NCI-H226 (cell line): ENCODE results near the gene PIEZO1.
A peak's percentile ranks its signal among the peaks of the same experiment; 100 is the strongest.
"Not testable (repeated sequence)": the region's sequence is repeated elsewhere in the genome, so short reads cannot be mapped to it uniquely, and the experiment has no call there.

Experiments used
- DNase-seq: peaks from one replicate; pipeline ENCODE4 v3.0.0-alpha.2; 2015

Gene PIEZO1, protein sequence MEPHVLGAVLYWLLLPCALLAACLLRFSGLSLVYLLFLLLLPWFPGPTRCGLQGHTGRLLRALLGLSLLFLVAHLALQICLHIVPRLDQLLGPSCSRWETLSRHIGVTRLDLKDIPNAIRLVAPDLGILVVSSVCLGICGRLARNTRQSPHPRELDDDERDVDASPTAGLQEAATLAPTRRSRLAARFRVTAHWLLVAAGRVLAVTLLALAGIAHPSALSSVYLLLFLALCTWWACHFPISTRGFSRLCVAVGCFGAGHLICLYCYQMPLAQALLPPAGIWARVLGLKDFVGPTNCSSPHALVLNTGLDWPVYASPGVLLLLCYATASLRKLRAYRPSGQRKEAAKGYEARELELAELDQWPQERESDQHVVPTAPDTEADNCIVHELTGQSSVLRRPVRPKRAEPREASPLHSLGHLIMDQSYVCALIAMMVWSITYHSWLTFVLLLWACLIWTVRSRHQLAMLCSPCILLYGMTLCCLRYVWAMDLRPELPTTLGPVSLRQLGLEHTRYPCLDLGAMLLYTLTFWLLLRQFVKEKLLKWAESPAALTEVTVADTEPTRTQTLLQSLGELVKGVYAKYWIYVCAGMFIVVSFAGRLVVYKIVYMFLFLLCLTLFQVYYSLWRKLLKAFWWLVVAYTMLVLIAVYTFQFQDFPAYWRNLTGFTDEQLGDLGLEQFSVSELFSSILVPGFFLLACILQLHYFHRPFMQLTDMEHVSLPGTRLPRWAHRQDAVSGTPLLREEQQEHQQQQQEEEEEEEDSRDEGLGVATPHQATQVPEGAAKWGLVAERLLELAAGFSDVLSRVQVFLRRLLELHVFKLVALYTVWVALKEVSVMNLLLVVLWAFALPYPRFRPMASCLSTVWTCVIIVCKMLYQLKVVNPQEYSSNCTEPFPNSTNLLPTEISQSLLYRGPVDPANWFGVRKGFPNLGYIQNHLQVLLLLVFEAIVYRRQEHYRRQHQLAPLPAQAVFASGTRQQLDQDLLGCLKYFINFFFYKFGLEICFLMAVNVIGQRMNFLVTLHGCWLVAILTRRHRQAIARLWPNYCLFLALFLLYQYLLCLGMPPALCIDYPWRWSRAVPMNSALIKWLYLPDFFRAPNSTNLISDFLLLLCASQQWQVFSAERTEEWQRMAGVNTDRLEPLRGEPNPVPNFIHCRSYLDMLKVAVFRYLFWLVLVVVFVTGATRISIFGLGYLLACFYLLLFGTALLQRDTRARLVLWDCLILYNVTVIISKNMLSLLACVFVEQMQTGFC (N-terminal part only)

DNA sequence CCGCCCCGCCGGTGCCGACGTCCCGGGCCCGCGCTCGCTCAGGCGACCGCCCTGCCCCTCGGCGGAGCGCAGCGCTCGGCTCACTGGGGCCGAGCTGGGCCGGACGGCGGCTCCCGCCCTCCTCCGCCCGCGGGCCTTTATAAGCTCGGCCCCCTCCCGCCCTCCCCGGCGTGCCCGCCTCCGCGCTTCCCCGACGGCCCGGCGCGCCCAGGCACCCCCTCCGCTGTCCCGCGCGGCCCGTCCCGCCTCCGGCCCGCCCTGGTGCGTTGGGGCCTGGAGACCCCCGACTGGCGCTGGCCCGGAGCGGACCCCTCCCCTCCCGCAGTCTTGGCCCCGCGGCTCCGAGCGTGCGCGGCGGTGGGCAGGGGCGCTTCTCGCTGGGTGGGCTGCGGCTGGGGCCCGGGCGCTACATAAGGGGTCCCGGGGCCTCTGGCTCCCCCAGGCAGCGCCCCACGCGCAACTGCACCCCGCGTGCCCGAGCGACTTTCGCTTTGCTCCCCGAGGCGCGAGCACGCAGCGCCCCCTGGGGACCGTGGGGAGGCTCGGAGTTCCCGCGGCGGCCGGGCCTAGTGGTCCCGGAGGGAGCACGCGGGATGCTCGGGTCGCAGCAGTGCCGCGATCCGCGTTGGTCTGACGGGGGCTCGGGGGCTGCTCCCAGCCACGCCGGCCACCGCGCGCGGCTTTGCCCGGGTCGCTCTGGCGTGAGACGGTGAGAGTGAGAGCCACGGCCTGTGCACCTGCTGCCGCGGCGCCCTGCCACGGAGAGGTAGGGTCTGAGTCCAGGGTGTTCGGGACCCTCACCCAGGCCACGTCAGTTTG, at the start of gene PIEZO1:
TSS of gene PIEZO1 (minus strand) at position 115 of the 819 bp plus-strand sequence. CDS start 256 bp downstream, outside the sequence.
- DNase-seq, result peak; percentile 53

DNA sequence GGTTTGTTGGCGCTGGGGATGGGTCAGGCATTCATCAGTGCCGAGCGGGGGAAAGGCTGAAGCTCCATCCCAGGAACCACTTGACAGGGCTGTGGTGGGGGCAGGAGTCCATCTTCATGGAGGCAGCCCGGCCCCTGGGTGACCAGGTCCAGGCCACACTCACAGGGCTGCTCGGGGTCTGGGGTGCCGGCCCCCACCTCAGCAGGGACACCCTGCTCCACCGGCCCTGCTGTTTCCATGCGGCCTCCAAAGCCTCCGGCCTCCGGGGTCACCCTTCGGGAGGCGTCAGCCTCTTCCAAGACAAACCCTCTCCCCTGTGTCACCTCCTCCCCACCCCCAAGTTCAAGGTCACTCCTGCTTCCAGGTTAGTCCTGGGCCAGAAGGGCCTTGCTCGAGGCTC, 49.6 kb upstream of the PIEZO1 start:
- DNase-seq, result no peak

DNA sequence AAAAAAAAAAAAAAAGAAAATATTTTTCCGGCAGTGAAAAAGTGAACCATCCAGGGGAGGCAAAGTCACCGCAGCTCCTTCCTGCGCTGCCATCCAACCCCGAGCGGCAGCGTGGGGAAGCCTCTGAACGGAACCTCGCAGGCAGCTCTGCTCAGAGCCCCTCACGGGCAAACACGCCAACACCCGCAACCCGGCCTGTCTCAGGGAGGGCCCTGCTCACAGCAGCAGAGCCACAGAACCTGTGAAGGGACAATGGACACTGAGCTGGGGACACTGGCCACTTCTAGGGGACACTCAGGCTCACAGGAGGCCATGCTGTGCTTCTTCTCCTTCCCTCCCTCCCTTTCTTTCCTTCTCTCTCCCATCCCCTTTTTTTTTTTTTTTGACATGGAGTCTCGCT, 48.1 kb upstream of the PIEZO1 start:
- no peak for DNase-seq

DNA sequence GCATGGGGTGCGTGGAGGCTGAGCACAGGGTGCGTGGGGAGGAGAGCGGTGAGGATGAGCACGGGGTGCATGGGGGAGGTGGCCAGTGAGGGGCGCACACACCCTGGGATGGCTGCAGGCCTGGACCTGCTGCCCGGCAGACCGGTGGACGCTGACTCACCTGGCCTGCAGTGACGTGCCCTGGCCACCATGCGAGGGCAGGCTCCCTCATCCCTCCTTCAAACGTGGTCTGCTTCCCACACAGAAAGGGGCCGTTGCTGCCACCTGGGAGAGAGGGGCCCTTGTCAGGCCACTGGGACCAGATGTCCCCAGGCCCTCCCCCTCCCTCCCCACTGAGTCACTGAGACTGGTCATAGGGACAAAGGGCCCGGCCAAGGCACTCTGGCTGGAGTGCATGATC, 46.8 kb upstream of the PIEZO1 start:
- no peak for DNase-seq

DNA sequence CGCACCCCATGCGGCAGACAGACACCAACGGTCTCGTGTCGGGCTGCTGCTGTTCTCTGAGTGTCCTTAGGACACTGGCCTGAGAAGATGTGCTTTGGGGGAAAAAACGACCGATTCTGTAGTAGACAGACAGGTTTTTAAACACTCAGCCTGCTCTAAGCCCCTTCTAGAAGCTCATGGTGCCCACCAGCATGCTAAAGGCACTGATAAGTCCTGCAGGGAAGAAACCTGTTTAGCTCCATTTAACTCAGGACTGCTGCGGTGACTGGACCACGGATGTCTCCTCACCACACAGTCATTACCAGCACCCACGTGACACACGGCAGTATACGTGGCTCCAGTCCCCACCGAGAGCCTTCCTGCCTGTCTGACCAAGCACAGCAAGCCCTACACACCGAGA, 45.8 kb upstream of the PIEZO1 start:
- DNase-seq, result no peak

DNA sequence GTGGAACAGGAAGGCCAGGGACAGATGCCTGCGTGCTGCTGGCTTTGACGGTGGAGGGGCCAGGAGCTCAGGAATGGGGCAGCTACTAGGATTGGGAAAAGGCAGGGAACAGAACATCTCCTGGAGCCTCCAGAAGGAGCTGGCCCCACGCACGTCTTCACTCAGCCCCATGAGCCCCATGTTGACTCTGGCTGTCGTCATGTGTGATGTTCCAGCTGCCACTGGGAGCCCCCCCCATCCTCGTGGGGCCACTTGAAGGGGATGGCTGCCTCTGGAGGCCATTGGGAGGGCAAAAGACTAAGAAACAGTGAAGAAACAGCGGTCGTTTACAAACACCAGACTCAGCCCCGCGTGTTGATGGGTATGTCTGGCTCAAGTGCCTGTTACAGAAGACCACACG, 45.2 kb upstream of the PIEZO1 start:
- DNase-seq, result no peak

DNA sequence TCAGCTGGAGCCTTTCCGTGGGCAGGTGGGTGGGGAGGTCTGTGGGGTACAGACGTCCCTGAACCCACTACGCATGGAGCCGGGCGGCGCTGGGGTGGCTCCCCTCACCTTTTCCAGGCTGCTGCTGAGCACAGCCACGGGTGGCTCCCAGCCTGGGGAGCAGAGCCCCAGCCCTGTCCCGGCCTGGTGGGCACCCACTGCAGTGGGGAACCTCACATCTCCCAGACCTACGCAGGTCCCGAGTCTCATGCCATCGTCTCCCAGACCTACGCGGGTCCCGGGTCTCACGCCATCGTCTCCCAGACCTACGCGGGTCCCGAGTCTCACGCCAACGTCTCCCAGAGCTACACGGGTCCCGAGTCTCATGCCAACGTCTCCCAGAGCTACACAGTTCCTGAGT, 43.7 kb upstream of the PIEZO1 start:
- no peak for DNase-seq

DNA sequence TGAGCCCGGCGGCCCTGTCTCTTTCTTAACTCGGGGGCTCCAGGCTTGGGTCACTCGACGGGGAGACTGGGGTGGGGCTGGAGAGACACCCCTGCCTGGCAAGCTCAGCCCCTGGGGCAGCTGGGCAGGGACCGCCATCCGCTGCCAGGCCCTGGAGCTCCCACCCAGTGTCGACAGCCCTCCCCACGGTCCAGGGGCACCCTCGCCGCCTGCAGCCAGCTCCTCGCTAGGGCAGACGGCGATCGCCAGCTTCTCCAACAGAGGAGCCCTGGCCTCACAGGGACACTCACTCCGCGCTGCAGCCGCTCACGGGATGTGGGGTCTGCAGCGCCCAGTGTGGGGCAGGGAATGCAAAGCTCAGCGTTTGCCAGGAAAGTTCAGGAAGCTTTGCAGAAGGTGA, 42.7 kb upstream of the PIEZO1 start:
- DNase-seq, result no peak

DNA sequence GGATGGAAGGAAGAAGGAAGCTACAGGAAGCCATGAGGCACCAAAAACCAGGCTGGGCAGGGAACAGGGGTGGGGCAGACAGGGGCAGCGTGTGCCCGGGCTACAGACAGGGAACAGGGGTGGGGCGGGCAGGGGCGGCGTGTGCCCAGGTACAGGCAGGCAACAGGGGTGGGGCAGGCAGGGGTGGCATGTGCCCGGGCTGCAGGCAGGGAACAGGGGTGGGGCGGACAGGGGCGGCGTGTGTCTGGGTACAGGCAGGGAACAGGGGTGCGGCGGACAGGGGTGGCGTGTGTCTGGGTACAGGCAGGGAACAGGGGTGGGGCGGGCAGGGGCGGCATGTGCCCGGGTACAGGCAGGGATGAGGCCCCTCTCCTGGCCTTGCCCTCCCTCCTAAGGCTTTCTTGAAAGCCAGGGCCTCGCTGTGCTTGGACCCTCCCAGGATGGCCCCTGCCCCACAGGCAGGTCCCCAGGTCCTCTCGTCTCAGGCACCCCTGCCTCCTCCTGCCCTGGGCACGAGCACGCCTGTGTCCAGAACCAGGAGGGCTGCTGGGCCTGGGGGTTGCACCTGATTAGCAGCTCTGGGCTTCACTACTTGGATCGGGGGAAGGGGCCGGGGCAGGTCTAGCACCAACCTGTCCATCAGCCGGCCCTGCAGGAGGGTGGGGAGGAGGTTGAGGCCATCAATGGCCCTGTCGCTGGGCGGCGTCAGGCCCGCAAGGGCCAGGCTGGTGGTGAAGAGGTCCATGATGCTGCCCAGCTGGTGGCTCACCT, 41.2 kb upstream of the PIEZO1 start:
- DNase-seq, result no peak

DNA sequence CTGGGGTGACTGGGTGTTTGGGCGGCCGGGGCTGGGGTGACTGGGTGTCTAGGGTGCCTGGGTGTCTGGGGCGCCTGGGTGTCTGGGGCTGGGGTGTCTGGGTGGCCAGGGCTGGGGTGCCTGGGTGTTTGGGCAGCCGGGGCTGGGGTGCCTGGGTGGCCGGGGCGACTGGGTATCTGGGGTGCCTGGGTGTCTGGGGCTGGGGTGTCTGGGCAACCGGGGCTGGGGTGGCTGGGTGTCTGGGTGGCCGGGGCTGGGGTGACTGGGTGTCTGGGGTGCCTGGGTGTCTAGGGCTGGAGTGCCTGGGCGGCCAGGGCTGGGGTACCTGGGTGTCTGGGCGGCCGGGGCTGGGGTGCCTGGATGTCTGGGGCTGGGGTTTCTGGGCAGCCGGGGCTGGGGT, 40.1 kb upstream of the PIEZO1 start:
- no peak for DNase-seq

DNA sequence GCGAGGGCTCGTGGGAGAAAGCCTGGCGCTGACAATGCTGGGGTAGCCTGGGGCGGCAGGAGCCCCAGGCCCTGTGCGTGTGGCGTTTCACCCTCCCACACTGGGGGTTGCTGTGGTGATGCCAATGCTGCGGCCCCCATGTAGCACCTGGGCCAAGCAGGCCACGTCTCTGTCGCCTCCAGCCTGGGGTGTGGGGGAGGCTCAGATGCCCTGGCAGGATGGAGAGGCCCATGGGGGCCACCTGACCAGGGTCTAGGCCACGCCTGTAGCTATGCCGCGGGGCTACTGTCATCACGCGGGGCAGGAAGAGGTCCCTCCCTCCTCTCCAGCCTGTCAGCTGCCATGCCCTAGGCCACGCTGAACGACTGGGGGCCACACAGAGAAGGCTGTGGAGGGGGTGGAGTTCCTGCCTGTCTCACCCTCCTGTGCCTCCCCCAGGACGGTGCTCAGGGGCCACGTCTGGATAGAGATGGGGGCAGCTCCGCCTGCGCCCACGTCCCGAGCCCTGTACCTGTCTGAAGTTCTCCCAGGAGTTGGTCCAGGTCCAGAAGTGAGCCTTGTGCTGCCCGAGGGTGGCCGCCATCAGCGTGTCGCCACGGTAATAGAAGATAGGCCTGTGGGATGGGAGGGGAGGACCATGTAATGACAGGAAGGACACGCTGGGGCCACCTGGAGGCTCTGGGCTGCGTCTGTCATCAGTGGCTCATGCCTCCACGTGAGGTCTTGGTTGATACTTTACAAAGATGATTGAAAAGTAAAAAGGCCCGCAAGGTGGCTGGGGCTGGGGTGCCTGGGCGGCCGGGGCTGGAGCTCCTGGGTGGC, 39.4 kb upstream of the PIEZO1 start:
- no peak for DNase-seq

DNA sequence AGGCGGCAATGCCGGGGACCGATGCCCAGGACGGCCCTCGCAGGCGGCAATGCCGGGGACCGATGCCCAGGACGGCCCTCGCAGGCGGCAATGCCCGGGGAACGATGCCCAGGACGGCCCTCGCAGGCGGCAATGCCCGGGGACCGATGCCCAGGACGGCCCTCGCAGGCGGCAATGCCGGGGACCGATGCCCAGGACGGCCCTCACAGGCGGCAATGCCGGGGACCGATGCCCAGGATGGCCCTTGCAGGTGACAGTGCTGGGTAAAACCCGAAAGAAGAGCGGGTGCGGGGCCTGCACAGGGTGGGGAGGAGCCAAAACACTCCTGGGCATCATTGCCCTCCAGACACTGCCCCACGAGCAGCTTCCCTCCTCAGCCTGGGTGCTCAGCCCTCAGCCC, 38.6 kb upstream of the PIEZO1 start:
- DNase-seq, result not testable (repeated sequence)

DNA sequence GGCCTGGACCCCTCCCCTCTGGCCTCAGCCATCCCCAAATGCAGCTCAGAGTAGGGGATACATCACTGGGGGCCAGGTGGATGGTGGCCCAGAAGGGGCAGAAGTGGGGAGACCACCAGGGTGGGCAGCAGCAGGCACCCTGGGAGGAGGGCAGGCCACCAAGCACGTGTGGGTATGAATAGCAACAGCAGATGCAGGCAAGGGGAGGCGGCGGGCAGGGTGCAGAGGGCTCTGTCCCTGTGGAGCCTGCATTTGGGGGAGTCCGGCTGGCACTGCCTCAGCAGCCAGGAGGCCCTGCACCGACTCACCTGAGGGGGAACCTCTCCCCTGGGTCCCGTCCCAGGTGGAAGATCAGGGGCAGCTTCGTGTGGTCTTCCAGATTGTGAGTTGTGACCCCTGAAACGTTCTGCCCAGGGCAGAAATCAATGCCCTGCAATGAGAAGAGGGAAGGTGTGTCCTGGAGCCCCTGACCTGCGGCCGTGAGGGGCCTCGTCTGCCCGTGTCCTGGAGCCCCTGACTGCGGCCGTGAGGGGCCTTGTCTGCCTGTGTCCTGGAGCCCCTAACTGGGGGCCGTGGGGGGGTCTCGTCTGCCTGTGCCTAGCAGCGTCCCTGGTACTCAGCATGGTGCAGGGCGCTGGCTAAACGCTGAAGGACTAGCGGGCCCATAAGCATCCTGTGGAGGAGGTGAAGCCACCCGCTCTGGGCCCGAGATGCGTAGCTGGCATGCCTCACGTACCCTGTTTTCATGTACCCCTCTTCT, 37.4 kb upstream of the PIEZO1 start:
- no peak for DNase-seq

DNA sequence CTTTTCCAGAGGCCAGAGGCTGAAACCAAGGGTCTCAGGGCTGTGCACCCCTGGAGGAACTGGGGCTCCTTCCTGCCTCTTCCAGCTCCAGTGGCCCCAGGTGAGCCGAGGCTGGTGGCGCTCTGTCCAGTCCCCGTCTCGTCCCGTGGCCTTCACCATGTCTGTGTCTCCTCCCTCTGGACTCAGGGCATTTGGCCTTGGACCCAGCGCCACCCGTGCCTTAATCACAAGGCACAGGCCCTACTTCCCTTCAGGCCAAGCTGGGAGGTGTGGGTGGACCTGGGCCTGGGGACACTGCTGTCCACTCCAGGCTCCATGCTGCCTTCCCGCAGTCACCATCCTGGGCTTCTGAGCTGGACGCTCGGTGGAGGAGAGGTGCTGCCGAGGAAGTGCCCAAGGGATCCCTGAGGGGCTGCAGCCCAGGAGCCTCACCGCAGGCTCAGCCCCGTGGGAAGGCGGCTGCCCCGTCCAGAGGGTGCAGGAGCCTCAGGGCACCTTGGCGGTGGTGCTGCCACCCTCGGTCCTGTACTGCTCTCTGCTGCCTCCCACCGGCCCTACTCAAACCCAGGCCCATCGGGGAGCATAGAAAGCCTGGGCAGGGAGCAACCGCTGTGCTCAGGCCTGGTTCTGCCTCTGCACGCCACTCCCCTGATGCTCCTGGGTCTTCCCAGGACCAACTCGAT, 36.3 kb upstream of the PIEZO1 start:
- DNase-seq, result no peak

DNA sequence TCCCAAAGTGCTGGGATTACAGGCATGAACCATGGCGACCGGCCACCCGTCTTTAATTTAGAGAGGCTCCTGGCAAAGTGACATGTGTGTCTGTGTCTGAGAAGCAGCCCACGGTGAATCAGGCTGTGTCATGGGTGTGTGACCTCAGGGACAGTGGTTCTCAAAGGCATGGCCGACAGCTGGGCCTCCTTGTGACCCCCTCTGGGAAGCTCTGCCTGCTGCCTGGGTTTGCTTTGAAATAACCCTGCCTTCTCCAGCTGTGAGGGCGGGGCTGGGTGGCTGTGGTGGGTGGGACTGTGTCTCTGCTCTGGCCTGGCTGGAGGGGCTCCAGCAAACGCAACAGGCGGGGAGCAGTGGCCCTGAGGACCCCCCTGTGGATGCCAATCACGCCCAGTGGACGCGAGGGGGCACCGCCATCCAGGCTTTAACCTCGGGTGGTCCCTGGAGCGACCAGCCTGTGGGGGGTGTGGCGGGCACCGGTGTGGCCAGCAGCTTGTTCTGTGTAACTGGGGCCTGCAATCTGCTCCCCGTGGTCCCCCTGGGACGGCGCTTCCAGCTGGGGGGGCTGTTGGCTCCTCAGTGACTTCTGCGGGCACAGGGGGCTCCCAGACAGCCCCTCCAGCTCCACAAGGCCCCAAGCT, 35.5 kb upstream of the PIEZO1 start:
- DNase-seq, result no peak

DNA sequence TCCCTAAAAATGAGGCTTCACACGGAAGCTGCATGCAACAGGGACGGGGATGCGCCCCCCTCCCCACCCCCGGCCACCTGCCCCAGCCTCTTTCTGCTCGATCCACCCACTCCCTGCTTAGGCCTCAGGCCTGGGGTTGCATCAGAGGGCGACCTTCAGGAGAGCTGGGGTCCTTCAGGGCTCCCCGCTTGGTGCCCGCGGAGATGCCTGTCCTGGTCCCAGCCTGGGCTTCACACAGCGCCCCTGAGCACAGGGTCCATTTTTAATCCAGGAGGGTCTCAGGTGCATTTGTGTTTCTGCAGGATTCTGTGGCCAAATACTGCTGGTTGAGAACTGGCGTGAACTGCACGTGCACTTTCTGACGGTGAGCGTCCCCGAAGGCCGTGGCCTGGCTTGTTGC, 34.1 kb upstream of the PIEZO1 start:
- no peak for DNase-seq

DNA sequence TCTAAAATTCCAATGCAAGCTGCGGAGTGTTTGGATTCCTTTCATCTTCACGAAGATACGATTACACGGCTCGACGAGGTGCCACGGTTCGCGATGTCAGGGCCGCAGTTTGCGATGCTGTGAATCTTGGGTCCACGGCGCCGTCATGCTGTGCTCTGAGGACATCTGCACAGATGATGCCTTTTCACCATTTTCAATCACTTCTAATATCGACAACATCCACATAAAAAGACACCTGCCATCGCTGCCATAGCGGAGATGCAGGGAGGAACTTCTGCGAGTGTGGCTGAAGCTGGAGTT, 33.5 kb upstream of the PIEZO1 start:
- no peak for DNase-seq

DNA sequence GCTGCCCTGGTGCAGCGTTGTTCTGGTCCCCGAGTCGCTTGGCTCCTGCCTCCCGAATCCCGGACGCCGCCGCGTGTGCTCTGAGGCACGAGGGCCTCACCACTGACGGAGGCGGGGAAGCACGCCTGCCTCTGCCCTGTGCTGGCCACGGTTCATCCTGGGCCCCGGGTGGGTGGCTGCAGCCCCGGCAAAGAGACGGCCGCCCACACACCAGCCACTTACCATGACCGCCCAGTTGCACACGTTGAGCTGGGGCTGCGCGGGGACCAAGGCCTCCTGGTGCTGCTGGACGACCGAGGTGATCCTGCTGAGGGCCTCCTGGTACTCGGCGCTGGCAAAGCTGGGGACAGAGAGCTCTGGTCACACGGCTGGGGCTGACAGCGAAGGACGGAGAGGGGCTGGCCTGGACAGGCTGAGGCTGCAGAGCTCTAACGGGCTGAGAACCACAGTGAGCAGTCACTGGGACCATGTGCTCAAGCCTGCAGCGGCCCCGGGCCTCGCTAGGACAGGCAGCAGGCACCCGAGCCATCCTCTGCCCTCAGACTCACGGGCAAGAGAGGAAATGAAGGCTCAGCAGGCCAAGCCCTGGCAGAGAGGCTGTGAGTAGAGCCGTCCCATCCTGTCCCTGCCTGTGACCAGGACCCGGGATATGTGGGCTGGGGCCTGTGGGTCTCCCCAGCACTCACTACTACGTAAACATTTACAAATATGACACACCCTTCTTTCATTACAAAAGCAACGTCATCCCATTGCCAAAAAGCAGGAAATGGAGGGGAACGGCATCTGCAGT, 33.0 kb upstream of the PIEZO1 start:
- no peak for DNase-seq
